HEK293T (cell line): Measurements from ENCODE around the gene UMAD1.

Experiments used
- HDGF ChIP-seq: fragments of 450-650 bp; IDR thresholded peaks from 2 replicates; pipeline ENCODE4 v1.6.1; 2017; ENCODE audit warnings: antibody characterized with exemption, borderline replicate concordance
- PKNOX1 ChIP-seq: fragments of 450-650 bp; IDR thresholded peaks from 2 replicates; pipeline ENCODE4 v1.6.1; 2016
- SP1 ChIP-seq: fragments of 450-650 bp; IDR thresholded peaks from 2 replicates; pipeline ENCODE4 v1.6.1; 2017
- SUZ12 ChIP-seq: fragments of 450-650 bp; IDR thresholded peaks from 2 replicates; pipeline ENCODE4 v1.6.1; 2016; ENCODE audit warnings: mild to moderate bottlenecking

GRCh38 chr7:7848246-7848645 lies 207.7 kb downstream of the UMAD1 start:
- TF ChIP-seq SUZ12 (no peak), SP1 (no peak), PKNOX1 (no peak), HDGF (no peak)
